DMS153 (cell line): ENCODE results near the gene GLP2R.

Experiments
- DNase-seq: peaks from one replicate; lab custom pipeline; 2025; lab: John Stamatoyannopoulos, UW

GLP2R gene

DNA sequence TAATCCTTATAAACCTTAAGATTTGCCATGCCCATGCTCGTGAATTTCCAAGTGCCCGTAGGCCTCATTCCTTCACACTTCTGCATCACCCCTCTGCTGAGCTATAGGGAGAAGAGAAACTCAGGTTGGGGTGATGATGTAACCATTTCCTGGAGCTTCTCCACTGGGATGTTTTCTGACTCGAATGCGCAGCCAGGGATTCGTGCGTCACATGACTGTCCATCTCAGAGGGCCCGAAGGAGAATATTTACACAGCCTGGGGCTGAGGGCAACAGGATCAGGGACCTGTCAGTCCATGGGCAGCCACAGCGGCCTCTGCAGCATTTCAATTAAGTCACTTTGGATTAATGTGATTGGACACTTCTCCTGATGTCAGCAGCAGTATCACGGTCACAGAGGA, 12.6 kb upstream of the GLP2R start:
- no peak for DNase-seq

DNA sequence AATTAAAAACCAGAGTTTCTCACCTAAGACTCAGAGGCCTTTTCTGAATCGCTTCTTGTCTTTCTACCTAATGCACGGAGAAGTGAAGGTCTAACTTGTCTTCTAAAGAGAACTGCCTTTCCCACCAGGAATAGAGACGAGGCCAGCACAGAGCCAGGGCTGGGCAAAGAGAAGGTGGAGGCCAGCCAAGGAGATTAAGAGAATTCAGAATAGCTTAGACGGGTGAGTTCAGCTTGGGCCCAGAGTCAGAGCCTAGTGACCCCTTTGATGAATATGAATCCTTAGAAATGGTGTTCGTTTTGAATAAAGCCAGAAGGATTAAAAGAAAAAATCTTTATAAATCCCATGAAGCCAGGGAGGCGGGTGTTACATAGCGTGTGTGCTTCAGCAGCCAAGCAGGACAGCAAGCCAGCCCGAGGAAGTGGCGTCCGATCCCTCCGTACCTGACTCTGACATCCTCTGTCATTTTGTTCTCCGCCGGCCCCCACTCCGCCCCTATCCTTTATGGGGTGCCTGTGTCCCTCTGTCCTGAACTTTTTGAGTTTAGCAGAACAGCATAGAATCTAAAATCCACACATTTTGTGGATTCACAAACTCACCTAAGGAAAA, 11.3 kb upstream of the GLP2R start:
- DNase-seq: no peak

DNA sequence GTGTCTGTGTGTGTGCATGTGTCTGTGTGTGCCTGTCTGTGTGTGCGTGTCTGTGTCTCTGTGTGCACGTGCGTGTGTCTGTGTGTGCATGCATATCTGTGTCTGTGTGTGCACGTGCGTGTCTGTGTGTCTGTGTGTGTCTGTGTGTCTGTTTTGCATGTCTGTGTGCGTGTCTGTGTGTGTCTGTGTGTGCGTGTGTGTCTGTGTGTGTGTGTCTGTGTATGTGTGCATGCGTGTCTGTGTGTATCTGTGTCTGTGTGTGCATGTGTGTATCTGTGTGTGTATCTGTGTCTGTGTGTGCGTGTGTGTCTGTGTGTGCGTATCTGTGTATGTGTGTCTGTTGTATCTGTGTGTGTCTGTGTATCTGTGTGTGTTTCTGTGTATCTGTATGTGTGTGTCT, 9.3 kb upstream of the GLP2R start:
- no peak for DNase-seq

DNA sequence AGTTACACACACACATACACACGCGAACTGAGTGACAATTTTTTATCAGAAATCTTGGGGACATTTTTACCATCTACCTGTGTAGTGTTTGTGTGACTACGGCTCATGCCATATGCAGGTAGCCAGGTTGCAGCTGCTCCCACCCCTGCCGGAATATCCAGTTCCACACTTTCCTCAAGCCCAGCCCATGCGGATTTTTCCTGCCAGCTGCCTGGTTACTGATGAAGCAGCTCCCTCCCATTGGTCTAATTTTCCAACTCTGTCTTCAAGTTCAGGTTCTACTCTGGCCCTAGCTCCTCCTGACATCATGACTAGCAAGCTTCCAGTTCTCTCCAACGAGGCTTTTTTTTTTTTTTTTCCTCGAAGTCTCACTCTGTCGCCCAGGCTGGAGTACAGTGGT, 8.6 kb upstream of the GLP2R start:
- DNase-seq: peak; percentile 0

DNA sequence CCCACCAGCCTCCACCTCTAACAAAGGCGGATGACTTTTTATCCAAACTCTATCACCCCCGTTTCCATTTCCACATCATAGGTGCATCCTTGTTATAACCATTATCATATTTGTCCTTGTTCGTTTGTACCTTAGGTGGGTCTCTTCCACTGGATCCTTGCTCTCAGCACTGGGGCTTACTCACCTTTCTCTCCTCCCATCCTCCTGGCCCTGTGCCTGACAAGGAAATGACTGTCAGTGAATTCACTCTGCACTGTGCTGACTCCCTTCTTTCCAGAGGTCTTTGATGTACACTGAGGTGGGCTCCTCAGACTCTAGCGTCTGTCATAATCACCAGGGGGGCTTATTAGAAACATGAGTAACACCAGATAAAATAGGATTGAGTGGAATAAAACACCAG, 7.0 kb upstream of the GLP2R start:
- no peak for DNase-seq

DNA sequence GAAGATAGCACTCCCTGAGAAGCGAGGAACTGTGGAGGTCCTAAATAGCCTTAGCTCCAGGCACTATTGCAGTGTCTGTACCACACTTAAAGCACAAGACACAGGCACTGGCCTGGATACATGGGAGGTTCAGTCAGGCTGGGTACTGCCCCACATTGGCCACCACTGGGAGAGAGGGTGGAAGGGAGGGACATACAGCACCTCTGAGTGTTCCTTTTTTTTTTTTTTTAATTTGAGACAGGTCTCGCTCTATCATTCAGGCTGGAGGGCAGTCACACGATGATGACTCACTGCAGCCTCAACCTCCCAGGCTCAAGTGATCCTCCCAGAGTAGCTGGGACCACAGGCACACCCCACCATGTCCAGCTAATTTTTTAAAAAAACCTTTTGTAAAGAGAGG, 5.3 kb upstream of the GLP2R start:
- DNase-seq: no peak

DNA sequence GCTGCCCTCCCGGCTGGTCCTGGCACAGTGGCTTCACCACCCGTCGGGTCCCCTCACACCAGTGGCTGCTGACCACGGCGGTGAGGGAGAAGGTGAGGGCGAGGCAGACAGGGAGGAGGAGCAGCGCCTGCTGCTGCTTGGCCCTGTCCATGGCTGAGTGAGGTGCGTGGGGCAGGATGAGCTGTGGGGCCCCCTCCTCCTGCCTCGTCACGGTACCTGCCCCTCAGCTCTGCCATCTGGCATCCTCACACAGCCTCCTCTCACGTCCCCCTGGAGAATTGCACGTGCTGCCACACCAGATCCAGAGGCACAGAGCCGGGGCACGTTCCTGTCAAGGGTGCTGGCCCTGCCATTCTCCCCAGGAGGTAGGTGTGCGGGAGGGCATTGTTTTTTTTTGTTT, 3.8 kb upstream of the GLP2R start, which contains the start of gene GSG1L2:
TSS of gene GSG1L2 (minus strand) at position 159 of the 400 bp plus-strand sequence. CDS start at position 151, 8 bp downstream.
- no peak for DNase-seq

DNA sequence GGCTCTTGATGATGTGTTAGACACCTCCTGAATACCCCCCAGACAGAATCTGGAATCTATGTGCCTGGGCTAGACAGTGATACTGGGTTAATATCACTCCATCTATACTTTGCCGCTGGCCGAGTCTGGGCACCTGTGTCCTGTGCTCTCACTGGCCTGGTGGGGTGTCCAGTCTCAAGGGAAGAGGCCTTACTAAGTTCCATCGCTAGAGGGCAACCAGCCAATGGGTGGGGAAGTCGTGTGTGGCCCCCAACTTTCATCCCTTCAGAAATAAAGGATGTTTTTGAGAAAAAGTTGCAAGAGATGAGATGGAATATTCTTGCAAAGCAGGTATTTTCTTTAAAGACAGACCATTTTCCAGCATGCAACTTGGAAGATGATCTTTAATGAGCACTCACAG, 1.6 kb upstream of the GLP2R start:
- no peak for DNase-seq

DNA sequence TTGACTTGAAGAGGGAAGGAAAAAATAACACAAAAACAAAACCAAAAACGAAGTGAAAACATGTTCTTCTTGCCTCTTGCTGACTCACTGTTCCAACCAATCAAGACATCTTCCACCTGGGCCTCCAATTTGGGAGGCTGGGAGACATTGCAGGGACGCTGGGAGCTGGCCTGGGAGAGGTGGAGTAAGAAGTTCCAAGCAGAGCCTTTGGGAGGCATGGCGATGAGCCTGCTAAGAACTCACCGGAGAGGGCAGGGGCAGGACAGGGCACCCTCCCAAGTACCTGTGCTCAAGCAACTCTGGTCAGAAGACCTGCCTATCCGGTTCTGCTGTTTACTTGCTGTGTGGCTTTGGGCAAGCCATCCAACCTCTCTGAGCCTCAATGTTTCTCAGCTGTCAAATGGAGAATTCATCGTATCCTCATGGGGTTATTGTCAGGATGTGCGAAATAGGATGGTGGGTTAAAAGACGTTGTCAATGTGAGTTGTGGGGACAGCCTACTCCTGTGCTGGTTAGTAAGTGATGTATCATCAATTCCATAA, 856 bp upstream of the GLP2R start:
- DNase-seq: no peak

DNA sequence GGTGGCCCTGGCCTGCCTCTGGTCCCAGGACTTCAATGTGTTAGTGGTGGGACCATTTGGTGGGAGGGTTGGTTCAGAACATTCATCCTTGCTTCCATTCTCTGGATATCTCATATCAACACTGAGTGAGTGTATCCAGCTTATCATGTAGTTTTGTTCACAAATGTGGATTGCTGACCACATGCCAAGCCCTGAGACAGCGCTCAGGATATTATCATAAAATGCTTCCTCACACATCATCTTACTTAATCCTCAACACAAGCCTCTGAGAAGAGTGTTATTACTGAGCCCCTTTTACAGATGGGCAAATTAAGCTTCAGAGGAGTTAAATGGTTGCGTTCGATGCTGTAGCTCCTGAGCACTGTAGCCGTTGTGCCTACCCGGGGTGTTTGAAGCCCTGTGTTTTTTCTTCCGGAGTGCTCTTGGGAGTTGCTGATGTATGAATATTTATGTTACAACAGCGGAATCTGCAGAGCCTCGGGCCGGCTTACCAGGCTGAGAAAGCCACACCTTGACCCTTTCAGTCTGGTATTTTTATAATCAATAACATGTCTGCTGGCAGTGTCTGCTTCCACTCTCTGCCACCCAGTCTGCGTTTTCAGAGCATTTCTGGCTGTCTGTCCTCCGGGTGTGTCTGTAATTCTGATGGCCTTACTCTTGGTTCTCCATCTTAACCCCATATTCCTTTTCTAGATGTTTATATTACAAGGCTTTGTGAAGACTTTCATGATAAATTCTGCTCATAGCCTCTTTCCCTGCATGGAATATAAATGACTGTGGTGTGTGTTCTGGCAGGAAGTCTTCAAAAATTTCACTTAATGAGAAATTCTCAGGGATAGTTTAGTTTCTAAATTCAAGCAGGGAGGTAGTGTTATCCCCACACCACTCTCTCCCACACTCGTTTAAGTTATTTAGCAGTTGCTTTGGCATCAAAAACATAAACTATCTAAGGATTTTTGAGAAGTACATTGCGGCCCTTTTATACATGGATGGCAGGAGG, 2.9 kb downstream of the GLP2R start:
- DNase-seq: no peak

DNA sequence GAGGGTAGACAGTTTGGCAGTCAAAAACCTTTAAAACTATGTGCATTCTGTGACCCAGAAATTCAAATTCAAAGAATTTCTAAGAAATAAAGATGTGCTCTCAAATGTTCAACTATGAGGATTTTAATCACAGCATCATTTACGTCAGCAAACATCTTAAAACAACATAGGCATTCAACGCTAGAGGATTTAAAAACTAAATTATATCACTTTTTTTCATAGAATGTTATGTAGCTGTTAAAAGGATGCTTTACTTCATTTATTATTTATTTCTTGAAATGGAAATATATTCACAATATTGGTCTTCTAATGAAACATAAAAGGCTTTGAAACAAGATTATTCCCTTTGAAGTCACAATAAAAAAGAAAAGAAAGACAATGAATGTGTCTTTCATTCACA, 3.6 kb downstream of the GLP2R start:
- DNase-seq: no peak

DNA sequence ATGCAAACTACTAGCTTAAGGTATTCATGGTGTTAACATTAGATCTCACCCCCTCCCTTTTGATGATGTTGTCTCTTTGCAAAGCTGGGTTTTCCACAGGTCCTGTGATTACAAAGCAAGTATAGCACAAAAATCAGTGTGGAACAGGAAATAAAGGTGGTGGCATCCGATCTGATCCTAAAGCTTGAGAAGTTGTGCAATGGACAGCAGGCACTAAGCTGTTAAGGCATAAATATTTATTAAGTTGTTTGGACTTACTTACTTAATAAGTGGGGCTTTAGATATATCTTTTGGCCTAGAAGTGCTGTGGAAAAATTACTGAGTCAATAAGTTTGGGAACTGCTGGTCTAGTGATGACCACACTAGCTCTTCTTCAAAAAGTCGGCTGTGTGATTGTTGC, 5.0 kb downstream of the GLP2R start:
- no peak for DNase-seq

DNA sequence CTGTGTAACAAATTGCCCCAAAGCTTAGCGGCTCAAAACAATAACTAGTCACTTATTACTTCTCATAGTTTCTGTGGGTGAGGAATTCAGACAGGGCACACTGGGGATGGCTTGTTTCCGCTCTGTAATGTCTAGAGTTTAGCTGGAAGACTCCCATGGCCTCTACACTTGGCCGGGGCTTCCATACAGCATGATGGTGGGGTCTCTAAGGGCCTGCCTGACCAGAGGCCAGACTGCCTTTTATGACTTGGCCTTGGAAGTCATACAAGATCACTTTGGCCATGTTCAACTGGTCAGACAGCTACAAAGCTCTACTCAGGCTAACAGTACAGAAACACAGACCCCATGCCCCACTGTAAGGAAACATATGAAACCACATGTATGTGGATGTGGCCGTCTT, 8.2 kb downstream of the GLP2R start:
- DNase-seq: no peak

DNA sequence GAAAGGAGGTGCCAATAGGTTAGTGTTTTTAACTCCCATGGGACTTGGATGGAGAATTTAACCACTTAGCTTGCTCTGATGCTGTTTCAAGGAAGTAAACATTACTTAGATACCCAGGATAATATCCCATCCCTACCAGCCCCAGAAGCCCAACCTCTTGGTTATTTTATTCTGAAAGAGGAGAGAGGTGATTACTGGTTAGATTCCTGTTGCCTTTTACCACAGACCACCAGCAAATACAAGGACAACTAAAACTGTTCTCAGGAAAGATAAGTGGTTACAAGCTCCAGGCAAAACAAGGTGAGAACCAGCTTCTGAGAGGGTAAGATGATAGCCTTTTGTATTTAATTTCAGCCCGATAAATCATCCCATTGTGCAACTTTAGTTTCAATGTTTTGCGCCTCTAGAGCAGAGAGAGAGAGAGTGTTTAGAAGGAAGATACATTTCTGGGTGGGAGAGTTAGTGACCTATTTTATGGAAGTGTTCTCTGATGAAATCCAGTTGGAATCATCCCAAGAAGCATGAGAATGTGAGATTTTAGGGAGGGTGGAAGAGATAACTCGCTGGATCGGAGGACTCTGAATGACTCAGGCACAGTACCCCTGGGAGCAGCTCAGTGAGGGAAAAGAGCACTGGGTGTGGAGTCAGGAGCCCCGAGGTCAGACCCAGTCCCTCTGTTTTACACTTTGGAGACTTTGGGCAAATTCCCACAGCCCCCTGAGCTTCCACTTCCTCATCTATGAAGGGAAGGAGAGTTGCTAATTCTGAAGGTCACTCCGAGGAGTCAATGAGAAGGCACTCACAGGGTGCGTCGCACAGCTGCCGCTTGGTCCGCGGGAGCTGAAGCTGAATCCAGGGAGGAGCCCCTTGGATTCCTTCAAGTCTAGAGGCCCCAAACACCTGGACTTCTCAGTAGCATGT, 12.1 kb downstream of the GLP2R start:
- no peak for DNase-seq

DNA sequence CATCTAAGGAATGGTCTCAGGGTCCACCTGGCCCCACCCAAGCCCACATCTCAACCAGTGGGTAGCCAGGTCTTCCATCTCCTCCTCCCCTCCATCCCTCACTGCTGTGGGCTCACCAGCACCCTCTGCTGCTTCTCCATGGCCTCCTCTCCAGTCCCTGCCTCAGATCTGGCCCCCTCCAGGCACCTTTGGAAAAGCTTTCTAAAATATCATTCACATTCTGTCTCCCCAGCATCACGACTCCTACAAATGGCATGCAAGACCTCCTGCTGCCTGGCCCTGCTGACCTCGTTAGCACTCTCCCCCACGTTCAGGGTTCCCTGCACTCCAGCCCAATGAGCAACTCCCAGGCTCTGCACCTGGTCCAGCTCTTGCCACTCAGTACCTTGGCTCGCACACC, 13.7 kb downstream of the GLP2R start:
- DNase-seq: no peak

DNA sequence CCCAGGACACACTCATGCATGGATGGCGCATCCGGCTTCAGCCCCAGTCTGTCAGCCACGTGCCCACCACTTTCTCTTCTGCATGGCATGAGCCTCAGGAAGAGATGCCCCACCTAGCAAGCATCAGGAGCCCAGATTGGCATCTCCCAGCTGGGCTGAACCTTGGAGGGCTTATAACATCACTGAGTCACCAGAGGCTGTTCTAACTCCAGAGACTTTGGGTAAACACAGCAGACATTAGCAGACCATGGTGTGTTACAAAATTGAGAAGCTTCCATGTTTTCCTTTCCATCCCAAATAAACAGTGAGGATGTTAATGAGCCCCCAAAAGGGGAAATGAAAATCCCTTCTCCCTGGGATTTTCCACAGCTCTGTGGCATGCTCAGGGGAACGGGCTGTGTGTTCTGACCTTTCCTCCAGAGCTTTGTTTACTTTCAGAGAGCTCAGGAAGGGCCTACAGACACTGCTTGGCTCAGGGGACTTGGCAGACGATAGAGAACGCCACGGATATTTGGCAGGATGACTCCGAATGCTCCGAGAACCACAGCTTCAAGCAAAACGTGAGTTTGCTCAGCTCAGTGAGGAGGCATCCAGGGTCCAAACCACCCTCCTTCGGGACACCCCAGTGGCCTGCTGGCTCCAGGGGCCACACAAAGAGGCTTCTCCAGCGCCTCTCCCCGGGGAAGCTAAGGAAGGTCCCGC, 16.5 kb downstream of the GLP2R start:
- DNase-seq: no peak

DNA sequence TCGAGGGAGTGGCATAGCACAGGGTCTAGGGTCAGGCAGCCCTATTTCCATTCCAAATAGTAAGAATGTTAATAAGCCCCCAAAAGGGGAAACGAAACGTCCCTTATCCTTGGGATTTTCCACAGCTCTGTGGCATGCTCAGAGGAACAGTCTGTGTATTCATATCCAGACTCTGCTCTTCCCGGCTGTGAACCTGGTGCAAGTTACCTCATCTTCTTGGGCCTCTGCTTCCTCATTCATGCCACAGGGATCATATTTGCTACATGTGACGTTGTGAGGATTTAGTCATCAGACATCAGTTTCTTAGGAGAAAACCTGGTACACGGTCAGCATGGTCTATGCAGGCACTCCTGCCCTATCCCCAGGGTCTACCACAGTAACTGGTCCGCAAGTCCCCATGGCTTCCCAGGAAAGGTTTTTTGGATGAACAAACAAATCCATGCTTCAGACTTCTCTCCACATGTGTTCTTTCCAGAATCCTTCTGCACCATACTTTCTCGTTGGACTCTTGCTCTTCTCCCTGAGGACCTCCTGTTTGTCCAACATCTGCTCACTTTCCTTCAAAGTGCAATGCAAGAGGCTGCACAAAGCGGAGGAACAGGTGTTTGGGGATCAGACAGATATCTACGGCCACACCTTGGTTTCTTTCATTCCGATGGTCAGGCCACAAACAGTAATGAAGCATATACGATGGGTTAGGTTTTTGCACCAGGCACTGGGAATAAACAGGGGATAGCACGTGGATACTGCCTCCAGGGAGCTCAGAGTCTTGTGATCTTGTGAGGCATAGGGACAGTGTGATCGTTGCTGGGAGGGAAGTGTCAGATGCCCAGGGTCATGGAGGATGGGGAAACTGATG, 17.7 kb downstream of the GLP2R start:
- DNase-seq: no peak

DNA sequence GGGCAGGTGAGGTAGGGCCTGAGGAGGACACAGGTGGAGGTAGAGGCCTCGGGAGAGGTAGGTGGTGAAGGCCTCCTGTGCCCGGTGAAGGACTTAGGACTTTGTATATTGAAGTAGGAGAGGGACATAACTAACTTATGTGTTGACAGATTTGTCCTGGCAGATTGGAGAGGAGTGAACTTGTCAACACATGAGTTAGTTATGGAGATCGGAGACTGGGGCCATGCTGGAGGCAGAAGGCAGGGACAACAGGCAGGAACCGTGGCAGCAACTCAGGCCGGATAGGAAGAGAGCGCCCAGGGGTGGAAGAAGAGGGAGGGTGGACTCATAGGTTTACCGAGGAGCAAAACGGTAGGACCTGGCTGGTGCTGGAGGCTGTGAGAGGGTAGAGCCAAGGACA, 18.4 kb downstream of the GLP2R start:
- DNase-seq: no peak

DNA sequence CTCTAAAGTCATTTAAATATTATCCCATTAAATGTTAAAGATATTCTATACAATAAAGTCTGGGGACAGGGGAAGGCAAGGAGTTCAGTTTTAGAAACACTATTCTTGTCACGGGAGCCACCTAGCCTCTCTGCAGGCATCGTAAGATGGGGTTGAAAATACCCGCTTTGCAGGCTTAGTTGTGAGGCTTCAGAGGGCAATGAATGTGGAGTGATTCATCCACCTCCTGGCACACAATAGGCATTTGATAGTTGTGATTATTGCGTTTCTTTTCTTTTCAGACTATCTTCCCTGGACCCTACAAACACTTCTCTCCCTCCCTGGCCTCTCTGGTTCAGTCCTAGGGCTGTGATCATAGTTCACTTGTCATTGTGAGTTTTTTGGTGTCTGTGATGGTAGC, 19.6 kb downstream of the GLP2R start:
- no peak for DNase-seq

DNA sequence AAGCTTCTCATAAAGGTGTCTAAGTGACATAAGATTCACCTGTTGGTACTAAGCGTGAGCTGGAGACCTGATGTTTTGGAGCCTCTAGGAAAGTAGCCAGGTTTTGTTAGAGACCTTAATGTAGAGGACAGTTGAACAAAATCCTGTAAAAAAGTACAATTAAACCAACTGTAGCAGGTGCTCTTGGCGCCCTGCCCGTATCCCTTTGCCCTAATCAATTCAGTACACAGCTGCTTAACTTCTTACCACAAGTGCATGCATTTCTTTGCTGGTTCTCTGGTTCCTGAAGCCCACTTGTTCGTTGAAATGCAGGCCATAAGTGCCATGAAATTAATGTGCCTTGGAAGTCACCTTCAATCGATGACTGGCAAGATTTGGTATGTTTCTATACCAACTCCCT, 24.4 kb downstream of the GLP2R start:
- no peak for DNase-seq

DNA sequence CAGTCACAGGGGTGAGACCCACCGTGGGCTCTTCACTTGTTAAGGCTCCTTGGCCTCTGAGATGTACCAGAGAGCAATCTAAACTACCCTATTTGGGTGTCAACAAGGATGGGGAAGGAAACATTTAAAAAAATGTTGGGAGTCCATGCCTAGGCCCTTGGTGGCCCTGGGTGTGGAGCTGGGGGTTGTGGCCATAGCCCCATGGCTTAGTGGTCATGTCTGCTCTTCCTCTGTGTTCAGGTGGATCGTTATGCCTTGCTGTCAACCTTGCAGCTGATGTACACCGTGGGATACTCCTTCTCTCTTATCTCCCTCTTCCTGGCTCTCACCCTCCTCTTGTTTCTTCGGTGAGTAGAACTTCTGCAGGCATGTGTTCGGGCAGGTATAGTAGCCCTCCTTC, 28.5 kb downstream of the GLP2R start:
- DNase-seq: no peak
